ENCODE measurements around the gene ABCA12.

The ABCA12 gene

DNA sequence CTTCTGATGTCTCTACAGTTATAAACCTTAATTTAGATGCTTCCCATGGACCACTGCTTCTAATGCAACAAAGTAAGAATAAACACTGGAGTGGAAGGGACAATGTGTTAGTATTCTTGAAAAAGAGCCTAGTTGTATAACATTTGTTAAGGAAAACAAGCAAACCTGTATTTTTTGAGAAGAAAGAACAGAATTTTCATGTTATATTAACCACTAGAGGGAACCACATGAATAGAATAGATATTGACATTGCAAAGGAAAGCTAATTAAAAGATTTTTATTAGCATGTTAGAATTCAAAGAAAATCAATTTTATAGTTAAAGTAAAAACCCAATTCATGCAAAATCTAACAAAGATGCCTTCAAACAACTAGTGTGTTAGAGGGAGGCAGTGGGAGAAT lies 177.7 kb downstream of the ABCA12 start:
- no peak for DNase-seq (ENCODE audit: low spot score)

DNA sequence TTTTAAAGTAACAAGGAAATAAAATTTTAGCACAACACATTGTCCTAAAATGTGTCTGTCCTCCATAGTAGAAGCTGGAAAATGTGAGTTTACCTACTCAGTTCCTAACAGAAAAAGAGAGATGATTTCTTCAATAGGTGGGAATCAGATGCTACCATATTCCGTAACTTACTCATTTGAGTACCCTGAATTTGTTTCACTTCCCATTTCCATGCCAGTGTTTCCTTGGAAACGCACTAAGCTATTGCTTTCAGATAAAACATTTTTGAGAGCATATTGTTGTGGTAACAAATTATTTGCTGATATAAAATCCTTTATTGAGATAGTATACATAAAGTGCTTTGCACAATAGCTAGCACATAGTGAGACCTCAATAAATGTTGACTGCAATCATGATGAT lies 191.5 kb downstream of the ABCA12 start:
- DNase-seq (ENCODE audit: low spot score) = no peak

GRCh38 chr2:214934006-214934405 lies 204.4 kb downstream of the ABCA12 start:
- DNase-seq (ENCODE audit: low spot score) = no peak

GRCh38 chr2:214904634-214905033 lies 233.8 kb downstream of the ABCA12 start:
- DNase-seq (ENCODE audit: low spot score) = no peak

GRCh38 chr2:214904176-214904575 lies 234.2 kb downstream of the ABCA12 start:
- no peak for DNase-seq (ENCODE audit: low spot score)

- DNase-seq (ENCODE audit: low spot score) = no peak
These were observed 236.1 kb downstream of the ABCA12 start for GRCh38 chr2:214902286-214902685.

DNA sequence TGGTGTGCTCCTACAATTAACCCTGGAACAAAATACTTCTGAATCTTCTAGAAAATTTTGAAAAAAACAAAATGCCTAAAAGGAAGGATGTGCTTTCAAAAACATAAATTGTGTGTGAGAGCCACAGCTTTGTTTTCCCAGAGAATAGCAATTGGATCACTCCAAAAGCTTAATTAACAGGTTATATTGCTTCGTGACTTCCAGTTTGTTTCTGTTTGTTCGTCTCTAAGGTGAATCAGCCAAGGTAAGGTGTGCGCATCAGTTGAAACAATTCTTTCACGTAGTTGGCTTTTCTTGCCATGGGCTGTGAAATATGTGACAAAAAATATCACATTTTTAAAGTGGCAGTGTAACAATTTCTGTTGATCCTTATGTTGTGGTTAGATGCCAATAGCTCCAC lies 238.7 kb downstream of the ABCA12 start:
- no peak for DNase-seq (ENCODE audit: low spot score)

GRCh38 chr2:214896274-214896673 lies 242.2 kb downstream of the ABCA12 start:
- no peak for DNase-seq (ENCODE audit: low spot score)

DNA sequence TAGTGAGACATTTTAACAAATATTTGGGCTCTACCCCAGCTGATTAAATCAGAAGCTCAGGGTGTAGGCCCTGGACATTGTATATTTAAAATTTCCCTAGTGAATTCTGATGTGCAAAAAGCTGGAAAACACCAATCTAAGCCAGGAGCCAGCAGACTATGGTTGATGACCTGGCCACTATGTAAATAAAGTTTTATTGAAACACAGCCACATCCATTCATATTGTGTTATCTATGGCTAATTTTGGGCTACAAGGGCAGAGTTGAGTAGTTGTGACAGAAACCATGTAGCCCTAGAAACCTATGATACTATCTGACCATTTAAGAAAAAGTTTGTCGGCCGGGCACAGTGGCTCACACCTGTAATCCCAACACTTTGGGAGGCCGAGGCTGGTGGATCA lies 243.0 kb downstream of the ABCA12 start:
- DNase-seq (ENCODE audit: low spot score) = no peak

- DNase-seq (ENCODE audit: low spot score) = no peak
These were observed 249.1 kb downstream of the ABCA12 start for GRCh38 chr2:214889301-214889700.

DNA sequence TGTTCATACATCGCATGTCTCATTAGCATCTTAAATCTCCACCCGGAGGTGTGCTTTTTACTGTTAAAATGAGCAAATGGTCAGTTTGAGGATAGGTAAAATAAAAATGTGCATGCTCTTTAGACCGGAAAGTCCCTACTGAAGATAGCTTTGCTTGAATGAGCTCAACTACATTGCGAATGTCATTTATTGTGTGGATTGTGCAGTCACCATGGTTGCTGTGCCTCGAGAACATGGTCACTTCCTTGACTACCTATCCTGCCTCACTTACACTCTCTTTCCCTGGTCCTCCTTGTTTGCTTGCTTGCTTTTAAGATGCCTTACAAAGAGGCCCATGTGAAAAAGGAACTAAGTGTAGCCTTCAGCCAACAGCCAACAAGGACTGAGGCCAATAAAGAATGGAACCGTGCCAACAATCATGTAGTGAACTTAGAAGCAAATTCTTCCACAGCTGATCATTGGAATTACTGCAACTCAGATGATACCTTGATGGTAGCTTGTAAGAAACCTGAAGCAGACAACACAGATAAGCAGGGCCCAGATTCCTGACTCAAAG lies 256.7 kb downstream of the ABCA12 start:
- no peak for DNase-seq (ENCODE audit: low spot score)
